NB4 (cell line): Measurements from ENCODE around the gene DNAH17.

ENCODE experiments used
- CTCF ChIP-seq: IDR thresholded peaks from one replicate; pipeline ENCODE4 v1.5.1; 2012; ENCODE audit warnings: low read depth, low read length
- POLR2A ChIP-seq: IDR thresholded peaks from 2 replicates; pipeline ENCODE4 v1.6.1; 2011; ENCODE audit warnings: mild to moderate bottlenecking; ENCODE audit not compliant: insufficient read length; ENCODE audit errors: extremely low read depth

- TF ChIP-seq CTCF = no peak
- TF ChIP-seq POLR2A = no peak
Observed at GRCh38 chr17:78490673-78491072, 86.5 kb downstream of the DNAH17 start.
